Epithelial cell of esophagus (primary cell): ENCODE results near the gene GALNT9.

ENCODE experiments used
- DNase-seq: peaks from one replicate; pipeline ENCODE4 v3.0.0; 2010; ENCODE audit warnings: low read depth
- H3K4me3 ChIP-seq: 2 replicates; pipeline ENCODE4 v1.5.1; 2011; ENCODE audit warnings: mild to moderate bottlenecking, low read length, control low read depth
- TF ChIP-seq, protein P1 (sequence below): IDR thresholded peaks from 2 replicates; pipeline ENCODE4 v1.5.1; 2011; ENCODE audit warnings: low read depth, mild to moderate bottlenecking, low read length, control low read depth, inconsistent platforms; ENCODE audit not compliant: insufficient read depth; ENCODE audit errors: missing control alignments

Gene GALNT9

DNA sequence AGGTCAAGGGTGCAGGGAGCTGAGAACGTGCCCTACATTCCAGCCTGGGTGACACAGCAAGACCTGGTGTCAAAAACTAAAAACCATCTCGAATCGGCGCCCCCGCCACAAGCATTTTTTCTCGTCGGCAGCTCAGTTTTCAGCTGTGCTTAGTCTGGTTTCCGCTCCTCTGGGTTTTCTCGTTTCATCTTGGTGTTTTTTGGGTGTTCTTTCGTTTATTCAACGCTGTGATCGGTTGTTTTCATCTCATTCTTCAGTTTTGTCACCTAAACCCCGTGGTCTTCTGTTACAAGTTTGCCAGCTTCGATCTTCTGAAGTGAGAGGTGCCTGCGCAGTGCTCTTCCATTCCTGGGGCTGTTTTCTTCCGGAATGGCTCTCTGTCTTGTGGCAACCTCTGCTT, 143.7 kb downstream of the GALNT9 start:
- no peak for DNase-seq
- H3K4me3 ChIP-seq = no peak overlapping the region
- TF ChIP-seq, protein P1, sequence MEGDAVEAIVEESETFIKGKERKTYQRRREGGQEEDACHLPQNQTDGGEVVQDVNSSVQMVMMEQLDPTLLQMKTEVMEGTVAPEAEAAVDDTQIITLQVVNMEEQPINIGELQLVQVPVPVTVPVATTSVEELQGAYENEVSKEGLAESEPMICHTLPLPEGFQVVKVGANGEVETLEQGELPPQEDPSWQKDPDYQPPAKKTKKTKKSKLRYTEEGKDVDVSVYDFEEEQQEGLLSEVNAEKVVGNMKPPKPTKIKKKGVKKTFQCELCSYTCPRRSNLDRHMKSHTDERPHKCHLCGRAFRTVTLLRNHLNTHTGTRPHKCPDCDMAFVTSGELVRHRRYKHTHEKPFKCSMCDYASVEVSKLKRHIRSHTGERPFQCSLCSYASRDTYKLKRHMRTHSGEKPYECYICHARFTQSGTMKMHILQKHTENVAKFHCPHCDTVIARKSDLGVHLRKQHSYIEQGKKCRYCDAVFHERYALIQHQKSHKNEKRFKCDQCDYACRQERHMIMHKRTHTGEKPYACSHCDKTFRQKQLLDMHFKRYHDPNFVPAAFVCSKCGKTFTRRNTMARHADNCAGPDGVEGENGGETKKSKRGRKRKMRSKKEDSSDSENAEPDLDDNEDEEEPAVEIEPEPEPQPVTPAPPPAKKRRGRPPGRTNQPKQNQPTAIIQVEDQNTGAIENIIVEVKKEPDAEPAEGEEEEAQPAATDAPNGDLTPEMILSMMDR = no peak

DNA sequence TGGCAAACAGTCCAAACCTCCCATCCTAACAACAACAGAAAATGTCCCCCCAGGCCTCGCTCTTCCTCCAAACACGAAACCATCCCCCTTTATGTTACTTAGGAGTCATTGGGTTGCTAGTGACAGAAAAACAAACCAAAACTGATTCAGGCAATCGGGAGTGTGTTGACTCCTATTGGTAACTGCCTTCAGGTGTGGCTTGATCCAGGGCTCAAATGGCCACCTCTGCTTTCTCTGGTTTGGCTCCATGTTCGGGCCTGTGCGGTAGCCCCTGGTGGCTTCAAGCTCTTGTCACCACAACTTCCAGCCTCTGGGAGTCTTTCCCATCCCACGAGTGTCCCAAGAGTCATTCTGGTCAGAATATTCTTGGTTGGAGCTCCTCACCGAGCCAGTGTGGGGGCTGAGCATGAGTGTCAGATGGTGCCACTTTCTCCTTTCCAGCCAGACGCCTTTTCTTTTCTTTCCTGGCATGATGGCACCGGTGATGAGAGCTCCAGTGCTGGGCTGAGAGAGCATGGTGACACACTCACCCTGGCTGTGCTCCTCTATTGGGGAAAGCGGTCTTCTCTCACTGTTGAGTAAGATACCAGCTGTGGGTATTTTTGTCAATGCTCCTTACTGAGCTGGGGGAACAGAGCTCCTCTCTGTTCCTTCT, 146.6 kb downstream of the GALNT9 start:
- no peak overlapping the region for H3K4me3 ChIP-seq
- no peak for DNase-seq
- TF ChIP-seq, protein P1 = no peak

DNA sequence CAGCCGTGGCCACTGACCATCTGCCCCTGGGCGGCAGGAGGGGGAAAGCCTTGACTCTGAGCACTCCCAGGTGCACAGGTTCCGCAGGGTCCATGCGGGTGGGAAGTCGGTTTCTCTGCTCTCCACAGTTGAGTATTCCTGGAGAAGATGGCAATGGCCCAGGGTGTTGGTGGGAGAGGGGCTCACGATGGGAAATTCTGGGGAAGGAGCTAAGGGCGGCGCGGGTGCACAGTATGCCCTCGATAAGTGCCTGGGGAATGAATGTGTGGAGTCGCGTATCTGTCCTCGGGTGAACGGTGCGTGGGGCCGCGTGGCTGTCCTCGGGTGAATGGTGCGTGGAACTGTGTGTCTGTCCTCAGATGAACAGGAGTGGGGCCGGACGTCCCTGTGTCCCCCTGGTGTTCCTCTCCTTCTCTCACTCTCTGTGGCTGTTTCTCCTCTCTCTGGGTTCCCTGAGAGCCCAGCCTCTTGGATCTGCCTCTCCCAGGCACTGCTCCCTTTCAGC, 147.1 kb downstream of the GALNT9 start:
- TF ChIP-seq, protein P1 = no peak
- no peak for DNase-seq
- H3K4me3 ChIP-seq = no peak overlapping the region

DNA sequence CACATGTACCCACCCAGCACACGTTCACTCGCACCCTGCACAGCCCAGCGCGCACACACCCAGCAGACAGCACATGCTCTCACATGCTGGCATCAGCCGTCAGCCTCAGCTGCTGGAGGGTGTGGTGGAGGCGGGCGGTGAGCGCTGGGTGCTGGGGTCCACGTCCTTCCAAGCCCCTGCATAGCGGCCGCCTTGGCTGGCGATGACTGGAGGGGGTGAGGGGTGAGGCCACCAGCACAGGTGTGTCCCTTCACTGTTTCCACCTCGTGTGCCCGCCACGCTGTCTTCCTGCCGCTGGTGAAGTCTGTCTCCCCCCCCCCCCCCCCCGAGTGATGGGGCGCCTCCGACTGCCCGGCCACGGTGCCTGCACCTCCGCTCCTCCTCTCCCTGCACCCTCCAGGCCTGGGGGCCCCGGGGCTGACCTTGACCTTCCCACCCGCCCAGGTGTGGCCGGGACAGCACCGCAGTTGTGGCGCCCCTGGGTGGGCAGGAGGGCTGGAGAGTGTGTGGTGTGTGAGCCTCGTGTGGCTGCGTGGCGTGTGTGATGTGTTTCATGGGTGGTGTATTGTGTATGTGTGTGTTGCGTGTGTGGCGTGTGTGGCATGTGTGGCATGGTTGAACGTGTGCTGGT, 147.7 kb downstream of the GALNT9 start:
- TF ChIP-seq, protein P1 = no peak
- no peak for DNase-seq
- no peak overlapping the region for H3K4me3 ChIP-seq

DNA sequence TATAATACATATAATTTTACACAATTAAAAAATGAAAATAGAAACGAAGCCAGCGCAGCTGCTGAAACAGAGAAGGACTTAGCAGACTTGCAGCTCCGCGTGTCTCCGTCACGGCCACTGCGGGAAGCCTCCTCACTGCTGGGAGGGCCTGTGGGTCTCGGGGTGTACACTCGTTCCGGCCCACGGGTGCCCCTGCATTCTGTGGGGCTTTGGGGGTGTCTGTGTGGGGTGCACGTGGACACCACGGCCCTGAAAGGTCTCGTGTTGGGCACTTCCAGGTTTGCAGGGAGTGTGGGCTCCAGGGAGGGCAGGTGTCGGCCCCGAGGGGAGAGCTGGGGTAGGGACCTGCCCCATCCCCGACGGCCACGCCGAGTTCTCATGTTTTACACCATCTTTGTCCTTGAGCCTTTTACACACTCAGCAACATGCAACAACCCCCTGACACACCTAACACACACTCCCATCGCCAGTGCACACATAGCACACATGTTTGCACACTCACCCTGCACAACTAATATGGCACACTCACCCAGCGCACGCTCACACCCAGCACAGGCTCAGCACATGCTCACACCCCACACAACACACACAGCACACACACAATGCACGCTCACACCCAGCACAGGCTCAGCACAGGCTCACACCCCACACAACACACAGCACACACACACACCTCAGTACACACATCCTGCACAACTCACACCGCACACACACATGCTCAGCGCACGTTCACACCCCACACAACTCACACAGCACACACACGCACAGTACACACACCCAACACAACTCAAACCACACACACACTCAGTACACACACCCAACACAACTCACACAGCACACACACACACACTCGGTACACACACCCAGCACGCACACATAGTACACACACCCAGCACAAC, 148.5 kb downstream of the GALNT9 start:
- H3K4me3 ChIP-seq = no peak overlapping the region
- TF ChIP-seq, protein P1 = no peak
- no peak for DNase-seq

DNA sequence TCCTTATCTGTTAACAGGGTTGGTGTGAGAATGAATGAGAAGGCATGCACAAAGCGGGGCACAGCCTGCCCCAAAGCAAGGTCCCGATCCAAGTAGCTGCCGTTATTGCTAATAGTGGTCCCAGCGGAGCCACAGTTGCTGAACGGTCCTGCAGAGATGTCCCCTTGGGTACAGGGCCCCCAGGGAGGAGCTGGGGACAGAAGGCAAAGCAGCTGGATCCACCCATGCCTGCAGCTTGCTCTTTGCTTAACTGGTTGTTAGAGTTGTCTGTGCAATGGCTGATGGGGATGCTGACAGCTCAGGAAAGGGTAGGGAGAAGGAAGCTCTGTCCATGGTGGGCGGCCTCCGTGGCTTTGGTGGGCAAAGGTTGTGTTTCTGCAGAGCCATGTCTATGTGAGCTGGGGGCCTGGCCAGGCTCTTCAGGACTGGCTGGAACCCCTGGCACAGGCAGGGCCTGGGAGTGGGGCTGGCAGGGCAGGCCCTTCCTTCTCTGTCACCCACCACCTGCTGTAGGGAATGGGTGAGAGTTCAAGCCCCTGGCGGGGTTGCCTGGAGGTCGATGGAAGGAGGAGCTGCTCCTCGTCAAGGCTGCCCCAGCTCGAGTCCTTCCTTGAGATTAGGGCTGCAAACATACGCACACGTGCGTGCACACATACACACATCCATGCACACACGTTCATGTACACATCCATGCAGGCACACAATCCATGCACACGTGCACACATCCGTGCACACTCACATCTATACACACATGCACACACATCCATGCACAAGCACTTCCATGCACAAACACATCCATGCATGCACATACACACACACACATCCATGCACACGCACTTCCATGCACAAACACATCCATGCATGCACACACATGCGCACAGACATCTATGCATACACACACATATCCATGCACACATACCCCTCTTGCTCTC, 149.7 kb downstream of the GALNT9 start:
- no peak overlapping the region for H3K4me3 ChIP-seq
- DNase-seq = no peak
- TF ChIP-seq, protein P1 = no peak
